CD4-positive, alpha-beta memory T cell (primary cell): ENCODE measurements around the gene EIF4H. TPM values are rescaled to one million over a fixed set of nuclear protein-coding genes. Genes with fewer than 3 reads are reported as not detected.
"Not testable (repeated sequence)": the region's sequence is repeated elsewhere in the genome, so short reads cannot be mapped to it uniquely, and the experiment has no call there.

Experiments
- CTCF ChIA-PET: fragments of 350-600 bp; sonication (Branson Sonifier 250); formaldehyde crosslinking; loops from one replicate; lab custom pipeline; 2021; ENCODE audit warnings: inconsistent platforms; ENCODE audit not compliant: partially characterized antibody; lab: Charles Lee
- POLR2A ChIA-PET: fragments of 350-600 bp; sonication (Branson Sonifier 250); formaldehyde crosslinking; loops from one replicate; lab custom pipeline; 2021; ENCODE audit not compliant: partially characterized antibody; lab: Charles Lee
- DNase-seq, 5 donors: peaks; one replicate each; pipeline versions ENCODE4 v3.0.0 to v3.0.0-alpha.2; 2020 to 2022; ENCODE audit warnings: mixed read lengths in 1 of 5
- H3K27ac ChIP-seq: one replicate; pipeline ENCODE4 v1.7.0; 2013; ENCODE audit warnings: low read depth, low read length
- H3K27me3 ChIP-seq: 2 replicates; pipeline ENCODE4 v1.7.0; 2013; ENCODE audit warnings: mild to moderate bottlenecking, low read length, moderate library complexity; ENCODE audit not compliant: insufficient read depth
- H3K36me3 ChIP-seq: 2 replicates; pipeline ENCODE4 v1.7.0; 2013; ENCODE audit warnings: mild to moderate bottlenecking, low read length, moderate library complexity; ENCODE audit not compliant: insufficient read depth
- H3K4me1 ChIP-seq: 2 replicates; pipeline ENCODE4 v1.7.0; 2013; ENCODE audit warnings: mild to moderate bottlenecking, low read length, moderate library complexity; ENCODE audit not compliant: insufficient read depth
- H3K4me3 ChIP-seq, 2 donors: one replicate each; pipeline ENCODE4 v1.7.0; 2013; ENCODE audit warnings: low read length in 2 of 2, mild to moderate bottlenecking in 1 of 2
- H3K9me3 ChIP-seq, 2 donors: one replicate each; pipeline ENCODE4 v1.7.0; 2013; ENCODE audit warnings: low read length in 2 of 2, control low read depth in 1 of 2; ENCODE audit not compliant: control insufficient read depth in 1 of 2
- H3K27ac Mint-ChIP-seq, 7 donors: one replicate each; pipeline ENCODE4 v1.8.0; 2020 to 2021; ENCODE audit warnings: mixed read lengths in 7 of 7, mild to moderate bottlenecking in 6 of 7, inconsistent platforms in 3 of 7, moderate library complexity in 3 of 7
- H3K27me3 Mint-ChIP-seq, 2 donors: one replicate each; pipeline ENCODE4 v1.8.0; 2020 to 2021; ENCODE audit warnings: mixed read lengths in 2 of 2
- H3K36me3 Mint-ChIP-seq, 2 donors: one replicate each; pipeline ENCODE4 v1.8.0; 2020 to 2021; ENCODE audit warnings: mixed read lengths in 2 of 2, inconsistent platforms in 1 of 2, mild to moderate bottlenecking in 1 of 2
- H3K4me1 Mint-ChIP-seq, 4 donors: one replicate each; pipeline ENCODE4 v1.8.0; 2020 to 2021; ENCODE audit warnings: mixed read lengths in 4 of 4, mild to moderate bottlenecking in 1 of 4
- H3K4me3 Mint-ChIP-seq, 8 donors: one replicate each; pipeline ENCODE4 v1.8.0; 2020 to 2021; ENCODE audit warnings: mixed read lengths in 8 of 8, mild to moderate bottlenecking in 7 of 8, moderate library complexity in 6 of 8, inconsistent platforms in 3 of 8
- H3K9me3 Mint-ChIP-seq, 8 donors: one replicate each; pipeline ENCODE4 v1.8.0; 2020 to 2021; ENCODE audit warnings: mixed read lengths in 8 of 8, mild to moderate bottlenecking in 5 of 8, inconsistent platforms in 3 of 8, moderate library complexity in 1 of 8
- intact Hi-C: fragments of 100-400 bp; cut with micrococcal nuclease; formaldehyde crosslinking; loops from one replicate; pipeline ENCODE4 v1.15.1; 2023
- polyA plus RNA-seq, 2 donors: library from polyadenylated mRNA; unstranded; fragments of 300-500 nt; fragmentation: Illumina TruSeq; gene quantifications; one replicate each; pipeline ENCODE4 v1.2.3, GENCODE V29; 2021
- total RNA-seq, 2 experiments: library from RNA; stranded (reverse); gene quantifications; one replicate each; pipeline ENCODE4 v1.2.3, GENCODE V29; 2021

Gene EIF4H
- total and polyA plus RNA-seq, 4 experiments from 2014 or later = 167 to 316 (median 196) TPM

- no peaks in the 10 kb centered on the region for H3K27me3 ChIP-seq
- peaks cover 9 to 22% (median 13%) of the 10 kb centered on the region in 4 donors for H3K4me1 Mint-ChIP-seq
- H3K27ac ChIP-seq = no peak overlapping the region
- DNase-seq = no peak
- ChIA-PET POLR2A (no interaction called here), CTCF (interaction anchor here (1.1 kb wide), 1 partner anchor 14 kb away, joined by 3 read pairs; no protein-coding TSS in a partner anchor)
- H3K9me3 ChIP-seq = no peaks in the 10 kb centered on the region
- H3K36me3 ChIP-seq = no peaks in the 10 kb centered on the region
- H3K4me3 Mint-ChIP-seq = no peak overlapping the region
- H3K4me1 ChIP-seq = peaks cover 9% of the 10 kb centered on the region
- H3K9me3 Mint-ChIP-seq = no peaks in the 10 kb centered on the region
- no peaks in the 10 kb centered on the region for H3K27me3 Mint-ChIP-seq
- no peak overlapping the region for H3K4me3 ChIP-seq
- no peak overlapping the region for H3K27ac Mint-ChIP-seq
- intact Hi-C loops = no loop called here
- H3K36me3 Mint-ChIP-seq = peaks cover 0 to 2% of the 10 kb centered on the region in 2 donors
These were observed 46.1 kb downstream of the EIF4H start for GRCh38 chr7:74220229-74220628.

- H3K27me3 Mint-ChIP-seq = no peaks in the 10 kb centered on the region
- Histone ChIP-seq H3K4me1 (peaks cover 9% of the 10 kb centered on the region), H3K4me3 (no peak overlapping the region), H3K36me3 (no peaks in the 10 kb centered on the region), H3K27me3 (no peaks in the 10 kb centered on the region), H3K27ac (no peak overlapping the region), H3K9me3 (no peaks in the 10 kb centered on the region)
- intact Hi-C loops = no loop called here
- CTCF ChIA-PET = no interaction called here
- H3K4me3 Mint-ChIP-seq = no peak overlapping the region
- peaks cover 2 to 4% of the 10 kb centered on the region in 2 donors for H3K36me3 Mint-ChIP-seq
- H3K27ac Mint-ChIP-seq = peak overlapping the region in 1 of 7 donors; percentile 17
- H3K4me1 Mint-ChIP-seq = peaks cover 12 to 25% (median 17%) of the 10 kb centered on the region in 4 donors
- no peaks in the 10 kb centered on the region for H3K9me3 Mint-ChIP-seq
- POLR2A ChIA-PET = no interaction called here
- DNase-seq = no peak
These were observed 47.6 kb downstream of the EIF4H start for GRCh38 chr7:74221713-74222112.

- no peak overlapping the region for H3K4me3 Mint-ChIP-seq
- ChIA-PET CTCF (interaction anchor here (1.5 kb wide), 1 partner anchor 17 kb away, joined by 3 read pairs; no protein-coding TSS in a partner anchor), POLR2A (no interaction called here)
- H3K36me3 Mint-ChIP-seq = peaks cover 4 to 5% of the 10 kb centered on the region in 2 donors
- H3K4me1 Mint-ChIP-seq = peaks cover 5 to 11% (median 7%) of the 10 kb centered on the region in 4 donors
- H3K4me1 ChIP-seq = peaks cover under 1% of the 10 kb centered on the region
- H3K27me3 Mint-ChIP-seq = no peaks in the 10 kb centered on the region
- H3K27me3 ChIP-seq = no peaks in the 10 kb centered on the region
- no peak for DNase-seq
- no peak overlapping the region for H3K27ac ChIP-seq
- no peak overlapping the region for H3K4me3 ChIP-seq
- intact Hi-C loops = no loop called here
- no peaks in the 10 kb centered on the region for H3K9me3 ChIP-seq
- H3K9me3 Mint-ChIP-seq = no peaks in the 10 kb centered on the region
- H3K27ac Mint-ChIP-seq = peak overlapping the region in 3 of 7 donors; percentile 12 to 72 (median 17)
- no peaks in the 10 kb centered on the region for H3K36me3 ChIP-seq
These were observed 48.9 kb downstream of the EIF4H start for GRCh38 chr7:74222851-74223710.

GRCh38 chr7:74223711-74224510 is 49.8 kb downstream of the EIF4H start:
- Mint-ChIP-seq H3K9me3 (no peaks in the 10 kb centered on the region), H3K27ac (peak overlapping the region in 3 of 7 donors; percentile 29 to 72 (median 57)), H3K4me1 (peaks cover 3 to 9% (median 5%) of the 10 kb centered on the region in 4 donors), H3K36me3 (peaks cover 4 to 5% of the 10 kb centered on the region in 2 donors), H3K4me3 (no peak overlapping the region), H3K27me3 (no peaks in the 10 kb centered on the region)
- CTCF ChIA-PET = interaction anchor here (1.5 kb wide), 1 partner anchor 17 kb away, joined by 3 read pairs; no protein-coding TSS in a partner anchor
- intact Hi-C loops = no loop called here
- Histone ChIP-seq H3K27ac (no peak overlapping the region), H3K9me3 (no peaks in the 10 kb centered on the region), H3K36me3 (no peaks in the 10 kb centered on the region), H3K4me3 (no peak overlapping the region), H3K27me3 (no peaks in the 10 kb centered on the region), H3K4me1 (no peaks in the 10 kb centered on the region)
- no peak for DNase-seq
- POLR2A ChIA-PET = no interaction called here

GRCh38 chr7:74224511-74224832 is 50.3 kb downstream of the EIF4H start:
- H3K27ac Mint-ChIP-seq = peak overlapping the region in 1 of 7 donors; percentile 29
- peaks cover 4% of the 10 kb centered on the region for H3K36me3 ChIP-seq

GRCh38 chr7:74224907-74225306 is 50.8 kb downstream of the EIF4H start:
- H3K27ac ChIP-seq, H3K9me3 ChIP-seq, H3K27me3 Mint-ChIP-seq, H3K36me3 ChIP-seq, DNase-seq, H3K4me1 ChIP-seq, POLR2A ChIA-PET, H3K9me3 Mint-ChIP-seq, H3K36me3 Mint-ChIP-seq, intact Hi-C loops, H3K4me3 Mint-ChIP-seq, H3K4me3 ChIP-seq, H3K4me1 Mint-ChIP-seq, H3K27me3 ChIP-seq: not testable (repeated sequence)
- CTCF ChIA-PET = interaction anchor here (1.5 kb wide), 1 partner anchor 18 kb away, joined by 3 read pairs; no protein-coding TSS in a partner anchor
- H3K27ac Mint-ChIP-seq = peak overlapping the region in 1 of 7 donors; percentile 64

More at GRCh38 chr7:74224511-74224832, 50.3 kb downstream of the EIF4H start:
- no peak overlapping the region for H3K4me3 ChIP-seq
- H3K4me1 ChIP-seq = no peaks in the 10 kb centered on the region
- CTCF ChIA-PET = interaction anchor here (1.5 kb wide), 1 partner anchor 18 kb away, joined by 3 read pairs; no protein-coding TSS in a partner anchor
- POLR2A ChIA-PET = no interaction called here
- intact Hi-C loops = no loop called here
- Mint-ChIP-seq H3K36me3 (peaks cover 9% of the 10 kb centered on the region in 2 donors), H3K4me3 (no peak overlapping the region), H3K9me3 (no peaks in the 10 kb centered on the region), H3K4me1 (peaks cover 3 to 9% (median 5%) of the 10 kb centered on the region in 4 donors), H3K27me3 (no peaks in the 10 kb centered on the region)
- H3K27me3 ChIP-seq = no peaks in the 10 kb centered on the region
- no peak for DNase-seq
- H3K9me3 ChIP-seq = no peaks in the 10 kb centered on the region
- H3K27ac ChIP-seq = no peak overlapping the region

- Histone ChIP-seq H3K27ac (no peak overlapping the region), H3K4me1 (no peaks in the 10 kb centered on the region), H3K9me3 (no peaks in the 10 kb centered on the region), H3K36me3 (peaks cover 4% of the 10 kb centered on the region), H3K4me3 (no peak overlapping the region), H3K27me3 (no peaks in the 10 kb centered on the region)
- no peaks in the 10 kb centered on the region for H3K27me3 Mint-ChIP-seq
- no peak for DNase-seq
- intact Hi-C loops = no loop called here
- CTCF ChIA-PET = no interaction called here
- H3K36me3 Mint-ChIP-seq = peaks cover 10% of the 10 kb centered on the region in 2 donors
- H3K9me3 Mint-ChIP-seq = no peaks in the 10 kb centered on the region
- POLR2A ChIA-PET = no interaction called here
- peaks cover 3 to 9% (median 5%) of the 10 kb centered on the region in 4 donors for H3K4me1 Mint-ChIP-seq
- H3K27ac Mint-ChIP-seq = peak overlapping the region in 3 of 7 donors; percentile 7 to 64 (median 37)
- no peak overlapping the region for H3K4me3 Mint-ChIP-seq
These were observed 51.2 kb downstream of the EIF4H start for GRCh38 chr7:74225400-74225799.
